GM19455 (cell line): ENCODE data around the gene PIP4K2C.
A peak's percentile ranks its signal among the peaks of the same experiment; 100 is the strongest.
"Not testable (repeated sequence)": the region's sequence is repeated elsewhere in the genome, so short reads cannot be mapped to it uniquely, and the experiment has no call there.

Experiments used
- ATAC-seq: cut with Tn5 transposase; IDR thresholded peaks from one replicate; pipeline ENCODE4 v1.9.1; 2021; ENCODE audit not compliant: unreplicated experiment

Gene PIP4K2C

GRCh38 chr12:57609101-57609780 lies 18.2 kb downstream of the PIP4K2C start:
- no peak for ATAC-seq

DNA sequence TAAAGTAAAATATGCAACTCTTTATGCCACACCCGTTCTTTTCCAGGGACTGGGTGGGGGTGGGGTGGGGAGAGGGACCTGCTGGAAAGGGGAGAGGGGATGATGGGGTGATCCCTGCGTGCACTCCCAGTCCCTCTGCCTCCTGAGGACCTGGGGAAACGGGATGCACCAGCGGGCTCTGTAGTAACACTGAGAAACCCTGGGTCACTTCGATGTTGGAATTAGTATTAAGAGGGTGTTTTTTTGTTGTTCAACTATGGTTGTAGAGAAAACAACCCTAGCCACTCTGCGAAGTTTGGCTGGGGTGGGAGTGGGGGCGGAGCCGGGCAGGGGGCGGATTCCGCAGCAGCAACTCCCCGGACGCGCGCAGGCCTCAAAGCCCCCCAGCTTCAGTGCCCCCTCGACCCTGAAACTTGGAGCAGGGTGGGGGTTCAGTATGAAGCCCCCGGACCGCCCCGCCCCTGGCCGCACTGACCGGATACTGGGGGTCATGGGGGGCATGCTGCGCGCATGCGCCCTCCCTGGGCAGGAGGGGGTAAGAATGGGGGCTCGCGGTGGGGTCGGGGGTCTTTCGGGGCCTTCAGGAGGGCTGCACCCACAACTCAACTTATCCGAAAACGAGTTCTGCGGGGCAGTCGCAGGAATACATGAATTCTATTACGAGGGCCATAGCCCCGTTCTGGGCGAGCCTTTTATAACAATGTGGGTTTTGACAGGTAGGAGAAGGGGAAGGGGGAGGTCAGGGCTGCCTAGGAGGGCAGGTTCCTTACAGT lies 19.0 kb downstream of the PIP4K2C start:
- no peak for ATAC-seq

DNA sequence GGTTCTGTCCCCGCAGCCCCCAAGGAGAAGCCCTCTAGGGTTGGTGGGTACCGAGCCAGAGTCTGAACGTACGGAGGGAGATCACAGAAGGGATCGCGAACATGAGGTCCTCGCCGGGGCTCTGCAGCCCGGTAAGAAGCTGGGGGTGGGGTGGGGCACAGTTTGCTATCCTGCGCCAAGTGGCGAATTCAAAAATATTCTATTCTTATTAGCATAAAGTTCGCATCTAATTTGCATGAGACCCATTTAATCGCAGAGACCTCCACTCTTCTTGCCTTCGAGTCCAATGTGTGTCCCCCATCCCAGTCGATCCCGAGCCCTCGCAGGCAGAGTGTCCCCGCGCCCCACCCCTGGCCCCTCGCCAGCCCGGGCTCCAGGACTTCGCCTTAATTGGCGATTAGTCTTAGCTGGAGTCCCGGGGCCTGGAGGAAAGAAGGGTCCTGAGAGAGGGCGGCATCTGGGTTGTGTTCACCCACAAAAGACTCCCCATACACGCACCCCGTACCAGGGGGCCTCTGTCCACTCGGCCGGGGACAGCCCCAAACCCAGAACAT lies 19.6 kb downstream of the PIP4K2C start:
- no peak for ATAC-seq

- ATAC-seq = peak; percentile 53
Observed at GRCh38 chr12:57611108-57611826, 20.3 kb downstream of the PIP4K2C start, which contains the start of gene ARHGEF25. Gene ARHGEF25 (plus strand): TSS chr12:57611435. CDS start chr12:57611895, 460 bp downstream.

GRCh38 chr12:57611827-57612710 lies 21.1 kb downstream of the PIP4K2C start:
- no peak for ATAC-seq

GRCh38 chr12:57612711-57613426 lies 21.9 kb downstream of the PIP4K2C start:
- ATAC-seq = no peak

- ATAC-seq = no peak
Observed at GRCh38 chr12:57613427-57614109, 22.6 kb downstream of the PIP4K2C start.

DNA sequence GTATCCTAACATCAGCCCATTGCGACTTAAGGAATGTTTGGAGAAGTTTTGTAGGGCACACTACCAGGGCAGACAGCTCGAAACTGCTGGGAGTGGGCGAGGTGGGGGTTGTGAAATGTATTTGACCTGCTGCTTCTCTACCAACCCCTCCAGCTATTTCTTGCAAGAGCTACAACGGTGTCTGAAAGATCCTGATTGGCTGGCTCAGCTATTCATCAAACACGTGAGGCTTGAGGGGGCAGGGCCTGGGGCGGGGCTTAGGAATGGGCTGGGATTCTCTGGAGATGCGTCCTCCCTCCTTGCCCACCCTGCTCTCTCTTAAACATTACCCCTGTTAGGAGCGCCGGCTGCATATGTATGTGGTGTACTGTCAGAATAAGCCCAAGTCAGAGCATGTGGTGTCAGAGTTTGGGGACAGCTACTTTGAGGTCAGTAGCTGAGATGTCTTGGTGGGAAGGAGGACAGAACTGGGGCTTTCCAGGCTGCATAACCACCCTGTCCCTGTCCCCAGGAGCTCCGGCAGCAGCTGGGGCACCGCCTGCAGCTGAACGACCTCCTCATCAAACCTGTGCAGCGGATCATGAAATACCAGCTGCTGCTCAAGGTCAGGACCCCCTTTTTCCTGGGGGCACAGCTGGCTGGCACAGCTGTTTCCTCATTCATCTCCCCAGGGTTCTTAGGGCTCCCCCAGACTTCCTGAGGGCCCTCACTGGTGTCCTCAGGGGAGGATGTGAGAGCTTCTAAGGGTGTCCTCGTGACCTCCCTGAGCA lies 23.4 kb downstream of the PIP4K2C start:
- ATAC-seq = peak; percentile 59

GRCh38 chr12:57614948-57615500 lies 24.0 kb downstream of the PIP4K2C start:
- no peak for ATAC-seq

- ATAC-seq = no peak
Observed at GRCh38 chr12:57615637-57616036, 24.6 kb downstream of the PIP4K2C start.

GRCh38 chr12:57616383-57617101 lies 25.6 kb downstream of the PIP4K2C start:
- no peak for ATAC-seq

- ATAC-seq = no peak
Observed at GRCh38 chr12:57617942-57618341, 26.9 kb downstream of the PIP4K2C start.

GRCh38 chr12:57618431-57618830 lies 27.4 kb downstream of the PIP4K2C start:
- not testable (repeated sequence) for ATAC-seq

DNA sequence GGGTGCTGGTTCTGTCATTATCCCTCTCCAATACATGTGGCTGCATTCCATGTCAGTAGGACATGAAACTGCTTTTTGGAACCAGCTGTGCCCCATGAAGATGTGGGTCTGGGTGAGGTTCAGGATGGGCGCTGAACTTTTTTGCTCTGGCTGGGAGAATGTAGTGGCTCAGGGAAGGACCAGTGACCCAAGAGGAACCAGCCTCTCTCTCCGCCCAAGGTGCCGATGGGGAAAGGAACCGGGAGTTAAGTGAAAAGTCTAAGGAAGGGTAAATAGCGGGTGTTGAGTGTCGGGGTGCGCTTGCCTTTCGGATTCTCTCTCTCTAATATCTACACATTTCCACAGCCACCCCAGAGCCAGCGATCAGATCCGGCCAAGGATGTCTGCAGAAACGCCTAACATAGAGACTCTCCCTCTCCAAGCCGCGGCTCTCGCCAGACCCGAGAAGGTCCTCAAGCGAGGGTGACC lies 28.0 kb downstream of the PIP4K2C start:
- no peak for ATAC-seq

GRCh38 chr12:57619434-57620244 lies 28.6 kb downstream of the PIP4K2C start:
- no peak for ATAC-seq

DNA sequence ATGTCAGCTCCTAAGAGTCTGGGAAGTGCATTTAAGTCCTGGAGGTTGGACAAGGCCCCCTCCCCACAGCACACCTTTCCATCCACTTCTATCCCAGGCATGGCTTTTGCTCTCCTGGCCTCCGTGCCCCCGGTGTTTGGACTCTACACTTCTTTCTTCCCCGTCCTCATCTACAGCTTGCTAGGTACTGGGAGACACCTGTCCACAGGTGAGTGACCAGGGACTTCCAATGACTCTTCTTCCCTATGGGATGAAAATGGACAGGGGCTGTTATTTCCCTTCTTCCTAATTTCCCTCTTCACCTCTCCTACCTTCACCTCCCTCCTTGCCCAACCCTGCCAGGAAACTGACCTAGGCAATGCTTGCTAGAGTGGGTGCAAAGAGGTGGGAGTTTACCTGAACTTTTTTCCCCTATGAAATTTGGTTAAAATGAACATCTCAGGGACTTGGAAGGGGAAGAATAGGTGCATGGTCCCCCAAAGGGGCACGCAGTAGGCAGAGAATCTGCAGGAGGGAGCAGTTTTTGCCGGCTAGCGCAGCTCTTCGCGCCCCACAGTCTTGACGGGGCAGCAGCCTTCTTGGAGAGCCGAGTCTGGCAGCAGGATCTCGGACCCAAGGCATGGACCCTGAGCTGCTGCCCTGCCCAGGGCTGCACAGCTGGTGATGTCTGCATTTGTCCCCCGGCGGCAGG lies 29.4 kb downstream of the PIP4K2C start:
- ATAC-seq = no peak
